DOHH2 (cell line): ENCODE measurements around the gene ITPK1.

ENCODE experiments used
- H3F3A ChIP-seq: fragments of 200-600 bp; sonication (generic), shearing (Covaris generic); 2 replicates; pipeline ENCODE4 v1.6.0; 2016; ENCODE audit warnings: antibody characterized with exemption, mild to moderate bottlenecking; ENCODE audit not compliant: control insufficient read depth, insufficient read depth
- H3K27ac ChIP-seq: fragments of 200-600 bp; sonication (generic); 2 replicates; pipeline ENCODE4 v1.5.1; 2014; ENCODE audit warnings: low read depth, mild to moderate bottlenecking, low read length, moderate library complexity
- H3K27me3 ChIP-seq: fragments of 200-600 bp; sonication (generic); 2 replicates; pipeline ENCODE4 v1.6.1; 2014; ENCODE audit warnings: mild to moderate bottlenecking, low read length, mixed read lengths; ENCODE audit not compliant: control insufficient read depth
- H3K36me3 ChIP-seq: fragments of 200-600 bp; sonication (generic); 2 replicates; pipeline ENCODE4 v1.6.1; 2014; ENCODE audit warnings: mild to moderate bottlenecking, low read length, moderate library complexity, mixed read lengths; ENCODE audit not compliant: control insufficient read depth
- H3K4me1 ChIP-seq: fragments of 200-600 bp; sonication (generic); 2 replicates; pipeline ENCODE4 v1.6.1; 2014; ENCODE audit warnings: mild to moderate bottlenecking, low read length, mixed read lengths; ENCODE audit not compliant: control insufficient read depth
- H3K4me2 ChIP-seq: fragments of 200-600 bp; sonication (generic); 2 replicates; pipeline ENCODE4 v1.6.0; 2014; ENCODE audit warnings: mild to moderate bottlenecking, low read length, moderate library complexity
- H3K4me3 ChIP-seq: fragments of 200-600 bp; sonication (generic); 2 replicates; pipeline ENCODE4 v1.5.1; 2014; ENCODE audit warnings: mild to moderate bottlenecking, low read length, mixed read lengths
- H3K79me2 ChIP-seq: fragments of 200-600 bp; sonication (generic); 2 replicates; pipeline ENCODE4 v1.6.1; 2014; ENCODE audit warnings: mild to moderate bottlenecking, low read length, mixed read lengths; ENCODE audit not compliant: control insufficient read depth
- H3K9me2 ChIP-seq: fragments of 200-600 bp; sonication (generic); replicated peaks from 2 replicates; pipeline ENCODE4 v1.6.1; 2014; ENCODE audit warnings: mild to moderate bottlenecking, low read length, mixed read lengths; ENCODE audit not compliant: control insufficient read depth
- H3K9me3 ChIP-seq: fragments of 200-600 bp; sonication (generic); 2 replicates; pipeline ENCODE4 v1.6.1; 2014; ENCODE audit warnings: antibody characterized with exemption, low read length, mixed read lengths; ENCODE audit not compliant: control insufficient read depth, insufficient read depth
- H4K20me1 ChIP-seq: fragments of 200-600 bp; sonication (generic); 2 replicates; pipeline ENCODE4 v1.6.0; 2014; ENCODE audit warnings: low read depth, mild to moderate bottlenecking, antibody characterized with exemption, low read length, moderate library complexity; ENCODE audit not compliant: control insufficient read depth, insufficient read depth
- CTCF ChIP-seq: fragments of 200-600 bp; sonication (generic); IDR thresholded peaks from one replicate; pipeline ENCODE4 v1.5.1; 2014; ENCODE audit warnings: antibody characterized with exemption, mild to moderate bottlenecking, low read depth, low read length; ENCODE audit not compliant: poor library complexity, severe bottlenecking
- EZH2phosphoT487 ChIP-seq: fragments of 200-600 bp; sonication (generic); IDR thresholded peaks from 2 replicates; pipeline ENCODE4 v1.6.1; 2017; ENCODE audit warnings: borderline replicate concordance, mild to moderate bottlenecking, antibody characterized with exemption, low read length, moderate library complexity, mixed read lengths

The ITPK1 gene

GRCh38 chr14:92939699-92940098 lies 176.0 kb downstream of the ITPK1 start:
- Histone ChIP-seq H3K27ac (no peak overlapping the region), H3K4me2 (no peak overlapping the region), H3K4me3 (no peak overlapping the region), H3K4me1 (no peaks in the 10 kb centered on the region), H3K79me2 (no peaks in the 10 kb centered on the region), H3F3A (no peaks in the 10 kb centered on the region), H4K20me1 (no peaks in the 10 kb centered on the region), H3K36me3 (no peaks in the 10 kb centered on the region), H3K9me2 (no peaks in the 10 kb centered on the region), H3K27me3 (no peaks in the 10 kb centered on the region), H3K9me3 (no peaks in the 10 kb centered on the region)
- no peak for TF ChIP-seq EZH2phosphoT487
- no peak for TF ChIP-seq CTCF

- Histone ChIP-seq H4K20me1 (no peaks in the 10 kb centered on the region), H3F3A (no peaks in the 10 kb centered on the region), H3K27me3 (no peaks in the 10 kb centered on the region), H3K4me1 (no peaks in the 10 kb centered on the region), H3K9me3 (no peaks in the 10 kb centered on the region), H3K4me2 (no peak overlapping the region), H3K4me3 (no peak overlapping the region), H3K27ac (no peak overlapping the region), H3K36me3 (no peaks in the 10 kb centered on the region), H3K9me2 (no peaks in the 10 kb centered on the region), H3K79me2 (no peaks in the 10 kb centered on the region)
- TF ChIP-seq CTCF: no peak
- no peak for TF ChIP-seq EZH2phosphoT487
Measured at GRCh38 chr14:92938890-92939671, 176.6 kb downstream of the ITPK1 start.

- Histone ChIP-seq H3K79me2 (no peaks in the 10 kb centered on the region), H3K9me3 (no peaks in the 10 kb centered on the region), H3K27me3 (no peaks in the 10 kb centered on the region), H3K4me1 (no peaks in the 10 kb centered on the region), H3F3A (no peaks in the 10 kb centered on the region), H3K27ac (no peak overlapping the region), H3K4me3 (no peak overlapping the region), H4K20me1 (no peaks in the 10 kb centered on the region), H3K4me2 (no peak overlapping the region), H3K9me2 (no peaks in the 10 kb centered on the region), H3K36me3 (no peaks in the 10 kb centered on the region)
- TF ChIP-seq CTCF: no peak
- TF ChIP-seq EZH2phosphoT487: no peak
Measured at GRCh38 chr14:92938235-92938875, 177.4 kb downstream of the ITPK1 start.
